K562 (cell line): ENCODE results near the gene PNMA8A. TPM values are rescaled to one million over a fixed set of nuclear protein-coding genes. Genes with fewer than 3 reads are reported as not detected.
A peak's percentile ranks its signal among the peaks of the same experiment; 100 is the strongest.

Source experiments
- ZNF696 ChIP-seq: fragments of 250-450 bp; sonication (Bioruptor Pico); conservative IDR thresholded peaks from 2 replicates; pipeline ENCODE4 v1.4.0; 2020; ENCODE audit warnings: mild to moderate bottlenecking, moderate library complexity
- polyA plus RNA-seq, 8 experiments: library from polyadenylated mRNA; depleted of rRNA in 4 of 8; stranded (reverse) in 5 of 8; unstranded in 3 of 8; fragments of >200 nt; fragmentation: Nextera tagmentation in 2 of 8; fragmentation: Illumina TruSeq in 1 of 8; extraction: Ambion mirVana in 2 of 8; extraction: Trizol in 1 of 8; gene quantifications; 2 replicates each; pipeline versions ENCODE4 v1.2.1 to v1.2.3, GENCODE V29; 2011 to 2014; ENCODE audit warnings: inconsistent platforms in 1 of 8, missing spikeins in 1 of 8
- total RNA-seq, 7 experiments: library from RNA; depleted of rRNA in 6 of 7; stranded (reverse); fragments of >200 nt in 6 of 7; fragmentation: Illumina TruSeq in 2 of 7; extraction: Trizol in 2 of 7; gene quantifications; 2 replicates each; pipeline versions ENCODE4 v1.2.1 to v1.2.3, GENCODE V29; 2011 to 2021; ENCODE audit warnings: low replicate concordance in 1 of 7
- TF ChIP-seq, protein P1 (sequence below), 2 experiments: fragments of 450-650 bp; formaldehyde crosslinking in 1 of 2; IDR thresholded peaks; 2 replicates each; pipeline versions ENCODE4 v1.4.0 to v1.6.1; 2014 to 2020; ENCODE audit warnings: mild to moderate bottlenecking in 2 of 2, borderline replicate concordance in 1 of 2, low read depth in 1 of 2

PNMA8A gene
- total and polyA plus RNA-seq, 9 of the 15 experiments (the other 6 are each of a cell fraction or from before 2014, with no cell fraction given), result 6.6 to 23.8 (median 14.9) TPM

DNA sequence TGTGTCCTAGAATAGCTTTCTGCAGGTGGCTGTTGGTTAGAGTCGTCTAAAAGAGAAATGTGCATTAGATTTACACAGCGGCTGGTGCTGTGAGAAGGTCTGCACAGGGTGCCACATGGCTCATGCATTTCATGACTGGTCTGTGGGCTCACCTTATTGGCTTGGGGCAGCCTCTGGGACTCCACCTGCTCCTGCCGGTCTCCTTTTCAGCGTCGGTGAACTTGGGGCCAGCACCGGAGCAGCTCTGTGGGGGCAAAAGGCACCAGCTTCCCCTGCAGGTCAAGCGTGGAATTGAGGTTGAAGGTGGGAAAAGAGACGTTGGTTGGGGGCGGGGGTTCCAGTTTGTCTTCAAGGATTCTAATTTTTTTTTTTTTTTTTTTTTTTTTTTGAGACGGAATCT, 39.5 kb downstream of the PNMA8A start (continued):
- TF ChIP-seq, protein P1, sequence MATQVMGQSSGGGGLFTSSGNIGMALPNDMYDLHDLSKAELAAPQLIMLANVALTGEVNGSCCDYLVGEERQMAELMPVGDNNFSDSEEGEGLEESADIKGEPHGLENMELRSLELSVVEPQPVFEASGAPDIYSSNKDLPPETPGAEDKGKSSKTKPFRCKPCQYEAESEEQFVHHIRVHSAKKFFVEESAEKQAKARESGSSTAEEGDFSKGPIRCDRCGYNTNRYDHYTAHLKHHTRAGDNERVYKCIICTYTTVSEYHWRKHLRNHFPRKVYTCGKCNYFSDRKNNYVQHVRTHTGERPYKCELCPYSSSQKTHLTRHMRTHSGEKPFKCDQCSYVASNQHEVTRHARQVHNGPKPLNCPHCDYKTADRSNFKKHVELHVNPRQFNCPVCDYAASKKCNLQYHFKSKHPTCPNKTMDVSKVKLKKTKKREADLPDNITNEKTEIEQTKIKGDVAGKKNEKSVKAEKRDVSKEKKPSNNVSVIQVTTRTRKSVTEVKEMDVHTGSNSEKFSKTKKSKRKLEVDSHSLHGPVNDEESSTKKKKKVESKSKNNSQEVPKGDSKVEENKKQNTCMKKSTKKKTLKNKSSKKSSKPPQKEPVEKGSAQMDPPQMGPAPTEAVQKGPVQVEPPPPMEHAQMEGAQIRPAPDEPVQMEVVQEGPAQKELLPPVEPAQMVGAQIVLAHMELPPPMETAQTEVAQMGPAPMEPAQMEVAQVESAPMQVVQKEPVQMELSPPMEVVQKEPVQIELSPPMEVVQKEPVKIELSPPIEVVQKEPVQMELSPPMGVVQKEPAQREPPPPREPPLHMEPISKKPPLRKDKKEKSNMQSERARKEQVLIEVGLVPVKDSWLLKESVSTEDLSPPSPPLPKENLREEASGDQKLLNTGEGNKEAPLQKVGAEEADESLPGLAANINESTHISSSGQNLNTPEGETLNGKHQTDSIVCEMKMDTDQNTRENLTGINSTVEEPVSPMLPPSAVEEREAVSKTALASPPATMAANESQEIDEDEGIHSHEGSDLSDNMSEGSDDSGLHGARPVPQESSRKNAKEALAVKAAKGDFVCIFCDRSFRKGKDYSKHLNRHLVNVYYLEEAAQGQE (IDR thresholded peaks at IDR 0.05; ENCODE audit: borderline replicate concordance), result peak; percentile 73
- TF ChIP-seq, protein P1 (CRISPR knock-in tag; IDR thresholded peaks at IDR 0.05; ENCODE audit: low read depth), result no peak
- TF ChIP-seq ZNF696, result no peak
